A673 (cell line): ENCODE data around the gene KCTD20.

Experiments used
- EZH2 ChIP-seq: fragments of 200-600 bp; sonication (generic); IDR thresholded peaks from 2 replicates; pipeline ENCODE4 v1.6.1; 2017; ENCODE audit warnings: borderline replicate concordance, low read depth, mild to moderate bottlenecking, mixed read lengths, antibody characterized with exemption, low read length; ENCODE audit not compliant: poor library complexity, severe bottlenecking
- TF ChIP-seq, protein P1 (sequence below): fragments of 300-800, 200-600 bp; sonication (generic); conservative IDR thresholded peaks from 2 replicates; pipeline ENCODE4 v1.5.1; 2017; ENCODE audit warnings: low read depth, mild to moderate bottlenecking, antibody characterized with exemption, low read length, moderate library complexity, mixed read lengths

- TF ChIP-seq, protein P1, sequence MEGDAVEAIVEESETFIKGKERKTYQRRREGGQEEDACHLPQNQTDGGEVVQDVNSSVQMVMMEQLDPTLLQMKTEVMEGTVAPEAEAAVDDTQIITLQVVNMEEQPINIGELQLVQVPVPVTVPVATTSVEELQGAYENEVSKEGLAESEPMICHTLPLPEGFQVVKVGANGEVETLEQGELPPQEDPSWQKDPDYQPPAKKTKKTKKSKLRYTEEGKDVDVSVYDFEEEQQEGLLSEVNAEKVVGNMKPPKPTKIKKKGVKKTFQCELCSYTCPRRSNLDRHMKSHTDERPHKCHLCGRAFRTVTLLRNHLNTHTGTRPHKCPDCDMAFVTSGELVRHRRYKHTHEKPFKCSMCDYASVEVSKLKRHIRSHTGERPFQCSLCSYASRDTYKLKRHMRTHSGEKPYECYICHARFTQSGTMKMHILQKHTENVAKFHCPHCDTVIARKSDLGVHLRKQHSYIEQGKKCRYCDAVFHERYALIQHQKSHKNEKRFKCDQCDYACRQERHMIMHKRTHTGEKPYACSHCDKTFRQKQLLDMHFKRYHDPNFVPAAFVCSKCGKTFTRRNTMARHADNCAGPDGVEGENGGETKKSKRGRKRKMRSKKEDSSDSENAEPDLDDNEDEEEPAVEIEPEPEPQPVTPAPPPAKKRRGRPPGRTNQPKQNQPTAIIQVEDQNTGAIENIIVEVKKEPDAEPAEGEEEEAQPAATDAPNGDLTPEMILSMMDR = no peak
- no peak for TF ChIP-seq EZH2
Observed at GRCh38 chr6:36436466-36436865, 6.3 kb upstream of the KCTD20 start.
